Measurements from ENCODE around the gene LPP.
A peak's percentile ranks its signal among the peaks of the same experiment; 100 is the strongest.

The LPP gene

GRCh38 chr3:188780193-188781147 lies 626.5 kb downstream of the LPP start:
- peak; percentile 72 to 93 (median 74) for DNase-seq

DNA sequence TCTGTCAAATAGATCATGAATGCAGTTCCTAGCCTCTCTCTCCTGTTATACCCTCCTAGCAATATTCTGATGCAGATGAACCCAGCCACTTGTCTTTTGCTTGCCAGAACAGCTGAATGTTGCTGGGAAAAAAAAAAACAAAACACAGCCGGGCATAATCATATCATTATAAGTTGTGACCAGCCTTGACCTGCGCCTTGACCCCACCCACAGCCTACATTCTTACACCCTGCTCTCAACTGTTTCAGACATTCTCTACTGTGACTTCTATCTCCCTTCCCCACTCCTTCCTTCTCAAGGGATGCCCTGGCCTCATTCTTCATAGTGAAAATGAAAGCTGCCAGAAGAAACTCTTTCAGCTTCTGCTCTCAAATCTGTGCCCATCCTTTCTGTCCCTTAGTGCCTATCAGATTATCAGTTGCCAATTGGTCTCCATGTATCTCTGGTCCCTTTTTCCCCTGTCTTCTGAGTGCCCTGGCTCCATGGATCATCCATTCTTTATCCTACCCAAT lies 628.7 kb downstream of the LPP start:
- DNase-seq: no peak

GRCh38 chr3:188786424-188786823 lies 632.5 kb downstream of the LPP start:
- DNase-seq: no peak

DNA sequence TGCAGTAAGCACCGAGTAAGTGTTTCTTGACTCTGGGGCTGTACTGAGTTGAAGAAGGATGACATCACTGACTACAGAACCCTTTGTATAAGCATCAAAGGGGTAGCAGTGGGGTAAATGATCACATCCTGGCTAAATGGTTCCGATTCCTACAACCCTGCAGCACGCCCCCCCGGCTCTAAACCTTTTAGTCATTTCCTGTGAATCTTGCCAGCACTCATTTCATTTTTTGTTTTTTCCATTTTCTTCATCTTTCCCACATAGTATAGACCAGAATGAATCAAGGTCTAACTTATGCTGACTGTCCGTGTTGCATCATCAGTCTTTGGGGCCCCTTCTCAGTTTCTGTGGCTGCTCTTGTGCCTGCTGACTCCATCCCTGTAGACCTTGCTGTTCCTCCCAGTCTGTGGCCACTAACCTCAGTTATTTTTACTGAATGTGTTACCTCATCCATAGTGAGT lies 634.7 kb downstream of the LPP start:
- DNase-seq: peak; percentile 82 to 94 (median 88)

DNA sequence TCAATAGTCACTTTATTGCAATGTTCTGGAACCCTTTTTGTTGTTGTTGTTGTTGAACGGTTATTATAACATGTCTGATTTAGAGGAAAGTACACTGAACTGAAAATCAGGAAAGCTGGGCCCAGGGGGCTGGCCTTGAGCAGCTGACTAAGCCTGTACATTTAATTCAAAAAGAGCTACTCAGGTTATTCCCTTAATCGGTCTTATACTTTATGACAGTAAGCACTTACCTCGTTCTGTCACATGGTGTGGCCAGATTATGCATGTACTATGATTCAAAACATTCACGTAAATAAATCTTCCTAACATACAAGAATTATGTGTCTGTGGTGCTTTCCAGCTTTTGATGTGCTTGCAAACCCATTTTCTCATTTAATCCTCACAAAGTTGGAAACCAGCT lies 635.3 kb downstream of the LPP start:
- peak; percentile 19 to 59 (median 19) for DNase-seq

- DNase-seq: no peak
Observed at GRCh38 chr3:188791311-188791710, 637.4 kb downstream of the LPP start.

DNA sequence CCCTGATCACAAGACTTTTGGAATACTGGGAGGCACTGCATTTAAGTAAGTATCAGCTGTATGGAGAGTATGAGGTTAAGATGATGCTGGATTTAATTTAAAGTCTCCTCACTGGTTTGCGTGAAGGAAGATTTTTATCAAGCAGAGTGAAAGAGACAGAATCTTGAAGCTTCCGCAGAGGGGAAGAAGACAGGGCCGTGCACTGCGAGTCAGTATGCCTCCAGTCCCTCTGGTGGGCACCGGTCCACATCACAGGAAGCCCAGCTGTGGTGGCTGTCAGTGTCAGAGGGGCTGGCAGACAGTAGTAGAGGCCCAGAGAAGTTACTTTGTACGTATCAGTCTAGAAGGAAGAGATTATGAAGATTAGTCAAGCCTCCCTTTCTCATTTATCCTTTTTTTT lies 638.8 kb downstream of the LPP start:
- DNase-seq: peak; percentile 54 to 57 (median 57)

GRCh38 chr3:188796122-188796631 lies 642.2 kb downstream of the LPP start:
- DNase-seq: peak; percentile 85 to 95 (median 92)

DNA sequence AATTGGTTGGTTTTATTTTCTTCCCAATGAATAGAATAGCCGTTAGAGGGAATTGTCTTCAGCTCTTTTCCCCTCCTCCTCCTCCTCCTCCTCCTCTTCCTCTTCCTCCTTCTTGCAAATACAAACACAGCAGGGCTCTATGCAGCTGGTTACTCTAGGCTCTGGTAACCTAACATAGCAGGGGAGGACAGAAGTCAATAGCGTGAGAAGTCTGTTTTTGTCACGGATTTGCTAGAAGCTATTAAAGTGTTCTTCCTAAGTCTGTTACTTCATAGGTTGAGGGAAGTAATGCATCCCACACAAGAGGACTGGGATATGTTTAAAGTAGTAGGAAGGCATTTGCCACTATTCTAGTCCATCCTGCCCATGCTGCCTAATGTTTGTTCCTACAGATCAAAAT lies 643.1 kb downstream of the LPP start:
- DNase-seq: peak; percentile 39 to 48 (median 42)

DNA sequence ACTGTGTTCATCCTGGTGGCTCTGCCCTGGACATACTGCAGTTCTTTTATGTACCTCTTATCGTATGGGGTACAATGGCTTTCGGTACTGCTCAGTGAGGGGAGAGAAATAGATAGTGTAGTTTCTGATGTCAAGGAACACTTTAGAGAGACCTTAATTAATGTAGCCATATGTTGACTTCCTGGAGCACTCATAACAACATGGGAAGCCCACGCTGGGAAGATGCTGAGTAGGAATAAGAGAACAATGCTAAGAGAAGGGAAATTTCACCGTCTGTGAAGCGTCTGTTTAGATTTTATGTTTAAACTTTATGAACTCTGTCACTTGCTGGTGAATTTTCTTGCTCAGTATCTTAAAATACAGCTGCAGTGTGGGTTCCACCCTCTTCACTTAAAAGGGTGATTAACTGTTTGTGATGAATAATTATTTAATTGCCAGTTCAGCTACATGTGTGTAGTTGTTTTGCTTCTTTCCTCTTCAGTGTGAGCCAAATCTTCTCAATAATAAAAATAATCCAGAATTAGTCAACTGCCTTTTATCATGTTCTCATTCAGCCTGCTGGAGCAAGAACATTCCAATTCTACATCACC lies 644.7 kb downstream of the LPP start:
- DNase-seq: no peak

GRCh38 chr3:188801393-188801792 lies 647.4 kb downstream of the LPP start:
- DNase-seq: no peak

DNA sequence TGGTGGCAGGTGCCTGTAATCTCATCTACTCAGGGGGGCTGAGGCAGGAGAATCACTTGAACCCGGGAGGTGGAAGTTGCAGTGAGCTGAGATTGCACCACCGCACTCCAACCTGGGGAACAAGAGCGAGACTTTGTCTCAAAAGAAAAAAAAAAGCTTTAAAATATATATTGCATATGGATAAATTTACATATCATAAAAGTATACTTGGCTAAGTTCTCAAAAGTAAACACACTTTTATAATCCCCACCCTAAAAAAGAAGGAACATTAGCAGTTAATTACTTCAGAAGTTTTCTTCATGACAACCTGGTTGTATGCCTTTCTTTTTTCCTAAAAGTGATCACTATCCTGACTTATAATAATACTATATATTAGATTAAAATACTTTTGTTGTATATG lies 648.7 kb downstream of the LPP start:
- no peak for DNase-seq

GRCh38 chr3:188807006-188807405 lies 653.0 kb downstream of the LPP start:
- peak in 1 of 3 donors; percentile 50 for DNase-seq

DNA sequence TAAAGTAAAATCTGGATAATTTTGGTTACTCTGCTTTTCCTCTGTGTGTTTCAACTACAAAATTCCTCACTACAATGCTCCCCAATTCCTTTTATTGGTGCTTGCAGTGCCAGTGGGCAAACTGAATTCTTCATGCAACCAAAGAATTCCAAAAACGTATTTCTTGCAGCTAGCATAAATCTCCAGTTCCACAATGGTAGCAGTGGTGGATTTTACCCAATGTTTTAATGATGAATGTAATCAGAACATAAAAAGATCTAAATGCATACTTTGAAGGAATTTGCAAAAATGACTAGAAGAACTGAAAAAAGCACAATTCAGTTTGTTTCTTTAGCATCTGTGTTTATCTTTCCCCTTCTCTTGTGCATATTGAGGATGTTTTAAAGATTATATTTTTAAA lies 658.2 kb downstream of the LPP start:
- no peak for DNase-seq

DNA sequence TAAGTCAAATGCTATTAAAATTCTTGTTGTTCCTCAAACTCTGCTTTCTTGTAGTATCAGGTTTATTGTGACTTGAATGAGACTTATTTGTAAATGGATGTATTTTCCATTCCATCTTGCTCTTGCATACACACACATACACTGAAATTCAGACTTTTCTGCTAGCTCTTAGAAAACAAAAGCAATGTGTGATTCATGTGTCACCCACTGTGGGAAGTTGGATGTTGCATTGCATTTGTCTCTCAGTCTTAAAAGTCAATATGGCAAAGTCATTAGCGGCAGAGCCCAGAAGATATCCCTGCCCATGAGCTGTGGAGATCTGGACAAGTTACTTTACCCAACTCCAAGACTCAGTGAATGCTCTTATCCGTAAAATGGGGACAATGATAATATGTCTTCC lies 660.6 kb downstream of the LPP start:
- peak; percentile 31 to 51 (median 51) for DNase-seq

- DNase-seq: no peak
Observed at GRCh38 chr3:188817103-188817934, 663.4 kb downstream of the LPP start.

DNA sequence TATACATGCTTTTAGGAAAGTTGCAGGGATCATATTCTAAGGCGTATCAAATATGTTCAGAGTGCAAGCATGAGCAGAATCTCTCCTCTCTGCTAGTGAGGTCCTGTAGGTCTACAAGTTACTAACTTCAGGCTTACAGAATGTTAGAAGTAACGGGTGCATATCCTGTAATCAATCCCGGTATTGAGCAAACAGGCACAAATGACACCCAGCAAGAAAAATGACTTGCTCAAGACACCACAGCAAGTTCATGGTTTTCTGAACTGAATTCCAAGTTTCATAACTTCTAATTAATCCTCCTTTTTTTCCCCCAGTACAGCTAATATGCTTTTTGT lies 663.9 kb downstream of the LPP start:
- DNase-seq: peak in 1 of 3 donors; percentile 33

GRCh38 chr3:188818282-188818681 lies 664.3 kb downstream of the LPP start:
- DNase-seq: no peak

GRCh38 chr3:188819939-188820338 lies 666.0 kb downstream of the LPP start:
- DNase-seq: peak; percentile 68 to 91 (median 89)

- DNase-seq: peak; percentile 82 to 93 (median 88)
Observed at GRCh38 chr3:188822004-188822403, 668.0 kb downstream of the LPP start.

DNA sequence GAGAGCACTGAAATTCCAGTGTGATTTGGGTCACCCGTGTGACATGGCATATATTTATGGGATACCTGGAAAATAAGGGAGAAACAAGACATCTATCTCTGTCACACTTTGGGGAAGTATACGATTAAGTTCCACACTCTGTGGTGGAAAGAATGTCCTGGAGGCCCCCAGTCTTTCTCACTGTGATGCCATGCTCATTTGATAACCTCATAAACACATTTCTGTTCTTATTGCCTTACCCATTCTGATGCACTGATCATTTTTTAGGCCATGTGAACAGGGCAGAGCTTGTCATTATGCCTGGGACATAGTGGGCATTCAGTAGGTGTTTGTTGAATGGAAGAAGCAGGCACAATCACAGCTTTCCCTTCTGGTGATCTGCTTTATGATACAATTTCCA lies 668.5 kb downstream of the LPP start:
- DNase-seq: peak in 1 of 3 donors; percentile 55

- DNase-seq: no peak
Observed at GRCh38 chr3:188824566-188824965, 670.6 kb downstream of the LPP start.

DNA sequence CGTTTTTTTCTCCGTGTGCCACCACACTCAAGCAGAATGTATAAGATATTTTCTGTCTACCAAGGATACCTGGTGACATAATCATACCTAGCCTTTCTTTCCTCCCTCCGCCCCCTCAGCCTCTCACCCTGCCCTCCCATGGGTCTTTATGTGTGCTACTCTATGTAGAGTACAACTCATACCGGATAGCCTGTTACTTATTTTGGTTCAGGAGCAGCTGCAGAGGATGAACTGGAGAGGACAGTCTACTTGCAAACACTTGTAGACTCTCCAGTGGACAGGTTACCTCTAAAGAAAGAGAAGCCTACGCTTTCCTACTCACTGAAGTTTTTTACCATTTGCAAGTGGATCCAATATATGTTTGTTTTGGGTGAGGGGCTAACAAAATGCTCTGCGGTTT lies 671.9 kb downstream of the LPP start:
- no peak for DNase-seq

All from suppressor macrophage treated with lipopolysaccharide for 1 hour (primary cell).